GM18951 (cell line): ENCODE measurements around the gene CREB5.

ENCODE experiments used
- POLR2A ChIP-seq: IDR thresholded peaks from 4 replicates; pipeline ENCODE4 v1.6.1; 2011; ENCODE audit warnings: mild to moderate bottlenecking; ENCODE audit not compliant: insufficient read length, insufficient read depth; ENCODE audit errors: extremely low read depth
- in situ Hi-C: fragments of 300-500 bp; cut with MboI; formaldehyde crosslinking; loops from one replicate; pipeline ENCODE4 v1.12.0; 2022; ENCODE audit warnings: low sequenced_read_pairs, mixed read lengths, inconsistent platforms; ENCODE audit not compliant: unreplicated experiment

The CREB5 gene

DNA sequence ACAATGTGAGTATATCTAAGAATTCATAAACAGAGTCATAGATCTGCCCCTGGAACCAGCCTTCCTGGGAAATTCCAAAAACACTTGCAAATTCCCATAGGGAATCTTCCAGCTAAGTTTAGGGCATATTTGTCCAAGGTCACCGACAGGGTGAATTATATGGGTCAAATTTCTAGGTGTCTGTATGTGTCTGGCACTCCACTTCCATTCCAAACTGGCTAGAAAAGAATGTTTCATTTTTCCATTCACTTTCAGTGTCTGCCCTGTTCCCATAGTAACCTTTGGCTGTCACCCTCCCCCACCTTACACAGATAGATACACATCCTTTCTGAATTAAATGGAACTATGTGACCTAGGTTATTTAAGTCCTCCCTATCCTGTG, 230.9 kb downstream of the CREB5 start:
- in situ Hi-C loops, result no loop called here

DNA sequence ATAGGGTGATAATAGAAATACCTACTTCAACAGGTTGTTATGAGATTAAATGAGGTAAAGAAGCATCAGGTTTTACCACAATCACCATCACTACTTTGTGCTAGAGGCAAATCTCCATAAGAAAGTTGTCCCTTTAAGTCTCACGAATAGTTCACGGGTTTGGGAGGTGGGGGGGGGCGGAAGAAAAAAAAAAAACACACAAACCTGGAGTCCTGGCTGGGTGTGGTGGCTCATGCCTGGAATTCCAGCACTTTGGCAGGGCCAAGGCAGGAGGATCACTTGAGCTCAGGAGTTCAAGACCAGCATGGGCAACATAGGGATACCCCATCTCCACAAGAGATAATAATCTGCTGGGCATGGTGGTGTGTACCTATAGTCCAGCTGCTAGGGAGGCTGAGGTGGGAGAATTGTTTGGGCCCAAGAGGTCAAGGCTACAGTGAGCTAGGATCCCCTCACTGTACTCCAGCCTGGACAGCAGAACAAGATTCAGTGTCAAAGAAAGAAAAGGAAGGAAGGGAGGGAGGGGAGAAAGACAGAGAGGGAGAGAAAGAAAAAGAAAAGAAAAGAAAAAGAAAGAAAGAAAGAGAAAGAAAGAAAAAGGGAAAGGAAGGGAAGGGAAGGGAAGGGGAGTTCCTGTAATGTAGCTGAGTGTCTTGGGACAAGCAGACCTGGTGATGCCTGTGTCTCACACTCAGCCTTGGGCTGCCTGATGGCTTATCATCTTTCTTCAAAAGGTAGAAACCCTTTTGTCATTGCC, 231.4 kb downstream of the CREB5 start:
- TF ChIP-seq POLR2A, result no peak
- in situ Hi-C loops, result no loop called here

More for the DNA sequence above, 230.9 kb downstream of the CREB5 start:
- no peak for TF ChIP-seq POLR2A

DNA sequence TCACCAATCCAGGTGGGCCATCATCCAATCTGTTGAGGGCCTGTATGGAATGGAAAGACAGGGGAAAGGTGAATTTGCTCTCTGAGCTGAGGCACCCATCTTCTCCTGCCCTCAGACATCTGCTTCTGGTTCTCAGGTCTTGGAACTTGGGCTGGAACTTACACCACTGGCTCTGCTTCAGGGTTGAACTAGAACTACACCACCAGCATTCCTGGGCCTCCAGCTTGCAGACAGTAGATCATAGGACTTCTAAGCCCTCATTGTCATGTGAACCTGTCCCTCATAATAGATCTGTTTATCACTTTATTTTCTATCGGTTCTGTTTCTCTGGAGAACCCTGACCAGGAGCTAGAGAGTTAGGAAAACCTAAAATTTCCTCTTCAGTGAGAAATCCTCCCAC, 233.5 kb downstream of the CREB5 start:
- in situ Hi-C loops, result no loop called here
- no peak for TF ChIP-seq POLR2A

DNA sequence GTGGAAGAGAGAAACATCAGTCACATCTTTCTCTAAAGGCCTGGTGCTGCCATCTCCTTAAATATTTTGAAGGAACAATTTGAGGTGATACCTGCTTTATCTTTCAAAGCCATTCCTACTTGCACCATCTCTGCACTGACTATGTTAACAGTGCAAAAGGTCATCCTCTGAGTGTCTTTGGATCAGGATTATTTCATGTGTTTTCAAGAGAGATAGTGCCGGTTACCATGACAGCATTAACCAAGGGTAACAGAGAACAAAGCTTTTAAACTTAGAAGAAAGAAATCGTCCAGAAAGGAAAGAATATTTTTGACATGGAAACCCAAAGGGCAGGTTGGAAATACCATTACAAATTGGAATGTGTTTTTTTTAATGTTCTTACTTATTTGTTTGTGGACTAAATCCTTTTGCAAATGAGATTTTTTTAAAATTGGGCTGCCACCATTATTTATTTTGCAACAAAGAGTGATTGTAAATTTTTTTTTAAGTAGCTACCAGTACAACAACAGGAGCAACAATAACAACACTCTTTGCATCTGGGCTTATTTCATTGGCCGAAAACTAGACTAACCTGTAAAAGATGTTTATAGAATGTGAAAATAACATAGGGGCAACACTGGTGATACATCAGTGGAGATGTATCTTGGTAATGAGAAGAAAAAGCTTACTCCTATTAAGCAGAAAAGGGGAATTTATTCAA, 234.2 kb downstream of the CREB5 start:
- no peak for TF ChIP-seq POLR2A
- in situ Hi-C loops, result no loop called here

DNA sequence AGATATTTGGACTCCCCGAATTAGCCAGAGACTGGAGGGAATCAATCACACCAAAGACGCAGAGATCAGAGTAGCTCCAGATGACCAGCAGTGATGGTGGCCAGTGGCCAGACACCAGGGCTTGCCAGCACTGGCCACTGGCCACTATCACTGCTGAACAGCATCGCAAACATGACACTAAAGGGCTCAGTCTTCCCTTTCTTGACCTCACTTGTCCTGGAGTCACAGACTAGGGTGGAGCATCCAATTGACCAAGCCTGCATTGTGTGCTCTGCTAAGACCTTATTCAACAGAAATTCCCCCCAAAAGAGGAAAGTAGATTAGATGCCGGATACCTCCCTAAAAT, 234.7 kb downstream of the CREB5 start:
- TF ChIP-seq POLR2A, result no peak
- in situ Hi-C loops, result no loop called here

DNA sequence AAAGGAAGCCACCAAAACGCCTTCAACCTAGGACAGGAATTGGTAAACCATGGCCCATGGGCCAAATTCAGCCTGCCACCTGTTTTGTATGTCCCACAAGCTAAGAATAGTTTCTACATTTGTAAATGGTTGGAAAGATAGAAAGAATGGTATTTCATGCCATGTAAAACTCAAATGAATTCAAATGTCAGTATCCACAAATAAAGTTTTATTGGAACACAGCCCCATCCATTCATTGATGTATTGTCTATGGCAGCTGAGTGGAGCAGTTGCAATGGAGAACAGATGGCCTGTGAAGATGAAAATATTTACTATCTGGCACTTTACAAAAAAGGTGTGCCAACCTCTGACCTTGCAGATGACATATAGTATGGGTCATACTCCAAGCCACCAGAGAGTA, 236.9 kb downstream of the CREB5 start:
- in situ Hi-C loops, result no loop called here
- no peak for TF ChIP-seq POLR2A

DNA sequence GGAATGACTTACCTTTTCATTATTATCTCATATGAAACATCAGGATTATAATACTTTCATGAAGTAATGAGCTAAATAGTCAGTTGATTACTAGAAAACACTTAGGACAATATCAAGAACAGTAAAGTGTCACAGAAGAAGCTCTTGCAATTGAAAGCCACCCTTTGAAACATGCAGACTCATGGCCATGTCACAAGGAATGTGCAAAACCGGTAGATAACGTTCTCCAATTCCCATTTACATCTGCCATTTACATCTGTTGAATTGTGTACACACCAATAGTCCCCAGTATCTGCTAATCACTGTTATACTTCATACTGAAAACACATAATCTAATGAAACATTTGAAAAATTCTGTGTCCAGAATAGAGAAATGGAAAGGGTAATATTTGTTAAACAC, 237.5 kb downstream of the CREB5 start:
- TF ChIP-seq POLR2A, result no peak
- in situ Hi-C loops, result no loop called here

DNA sequence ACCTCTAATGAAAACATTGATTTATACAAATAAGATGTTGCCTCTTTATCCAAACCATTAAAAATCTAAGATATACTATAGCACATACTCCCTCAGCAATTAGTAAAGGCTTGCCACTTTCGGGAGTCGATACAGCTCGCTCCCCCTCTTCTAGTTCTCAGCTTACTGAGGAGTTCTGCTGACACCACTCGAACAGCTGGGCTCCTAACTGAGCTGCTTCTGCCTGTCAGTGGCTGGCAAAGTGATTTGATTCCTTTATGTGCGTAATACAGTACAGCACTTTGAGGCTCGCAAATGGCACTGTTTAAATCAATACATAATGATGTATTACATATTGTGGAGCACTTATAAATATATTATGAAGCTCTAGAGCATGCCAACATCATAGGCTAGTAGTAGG, 241.8 kb downstream of the CREB5 start:
- in situ Hi-C loops, result no loop called here

DNA sequence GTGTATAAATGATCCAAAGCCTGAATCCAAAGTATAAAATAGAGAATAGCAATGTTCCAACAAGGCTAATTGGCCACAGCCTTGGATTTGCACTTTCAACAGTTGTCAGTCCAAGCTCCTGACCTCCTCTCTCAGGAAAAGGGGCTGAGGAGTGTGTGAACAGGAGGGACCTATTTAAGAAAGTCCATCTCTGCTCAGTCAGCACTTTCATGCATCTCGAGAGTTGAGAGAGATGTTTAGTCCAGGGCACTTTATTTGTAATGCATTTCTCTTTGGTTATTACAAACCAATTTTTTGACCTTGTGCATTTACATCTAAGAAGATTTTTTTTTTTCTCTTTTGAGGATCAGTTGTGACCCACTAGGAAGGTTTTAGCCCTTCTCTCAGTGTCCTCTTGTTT, 244.2 kb downstream of the CREB5 start:
- no peak for TF ChIP-seq POLR2A
- in situ Hi-C loops, result no loop called here

More for the DNA sequence above, 241.8 kb downstream of the CREB5 start:
- TF ChIP-seq POLR2A, result no peak

DNA sequence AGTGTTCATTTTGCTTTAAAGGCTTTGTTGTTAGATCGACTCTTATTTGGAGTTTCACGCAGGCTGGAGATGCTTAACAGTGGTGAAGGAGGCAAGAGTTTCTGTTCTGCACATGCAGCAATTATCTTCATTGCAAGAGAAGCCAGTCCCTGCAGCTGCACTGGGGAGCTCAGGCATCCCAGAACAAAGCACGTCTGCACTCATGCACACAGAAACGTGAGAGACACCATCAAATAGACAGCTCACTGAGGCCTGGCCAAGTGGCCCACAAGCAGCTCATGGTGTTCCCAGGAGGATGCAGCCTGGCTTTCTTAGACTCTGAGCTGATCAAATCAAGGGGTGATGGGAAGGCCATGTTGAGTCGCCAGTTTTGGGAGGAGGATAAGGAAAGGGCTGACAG, 246.1 kb downstream of the CREB5 start:
- no peak for TF ChIP-seq POLR2A
- in situ Hi-C loops, result no loop called here

DNA sequence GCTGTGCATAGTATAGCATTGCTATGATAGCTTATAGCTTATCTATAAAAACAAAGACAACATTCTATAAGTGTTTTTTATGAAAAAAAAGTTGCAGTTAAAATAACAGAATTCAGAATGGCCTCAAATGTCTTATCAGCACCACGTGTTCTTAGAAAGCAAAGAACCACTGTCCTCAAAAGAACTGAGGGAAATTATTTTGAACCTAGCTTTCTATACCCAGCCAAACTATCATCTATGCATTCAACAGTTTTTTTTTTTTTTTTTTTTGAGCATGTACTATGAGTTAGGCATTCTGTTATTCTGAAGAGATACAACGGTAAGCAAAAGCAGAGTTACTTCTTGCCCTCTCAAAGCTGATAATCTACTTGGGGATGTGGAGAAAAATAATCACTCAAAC, 247.8 kb downstream of the CREB5 start:
- no peak for TF ChIP-seq POLR2A
- in situ Hi-C loops, result no loop called here

DNA sequence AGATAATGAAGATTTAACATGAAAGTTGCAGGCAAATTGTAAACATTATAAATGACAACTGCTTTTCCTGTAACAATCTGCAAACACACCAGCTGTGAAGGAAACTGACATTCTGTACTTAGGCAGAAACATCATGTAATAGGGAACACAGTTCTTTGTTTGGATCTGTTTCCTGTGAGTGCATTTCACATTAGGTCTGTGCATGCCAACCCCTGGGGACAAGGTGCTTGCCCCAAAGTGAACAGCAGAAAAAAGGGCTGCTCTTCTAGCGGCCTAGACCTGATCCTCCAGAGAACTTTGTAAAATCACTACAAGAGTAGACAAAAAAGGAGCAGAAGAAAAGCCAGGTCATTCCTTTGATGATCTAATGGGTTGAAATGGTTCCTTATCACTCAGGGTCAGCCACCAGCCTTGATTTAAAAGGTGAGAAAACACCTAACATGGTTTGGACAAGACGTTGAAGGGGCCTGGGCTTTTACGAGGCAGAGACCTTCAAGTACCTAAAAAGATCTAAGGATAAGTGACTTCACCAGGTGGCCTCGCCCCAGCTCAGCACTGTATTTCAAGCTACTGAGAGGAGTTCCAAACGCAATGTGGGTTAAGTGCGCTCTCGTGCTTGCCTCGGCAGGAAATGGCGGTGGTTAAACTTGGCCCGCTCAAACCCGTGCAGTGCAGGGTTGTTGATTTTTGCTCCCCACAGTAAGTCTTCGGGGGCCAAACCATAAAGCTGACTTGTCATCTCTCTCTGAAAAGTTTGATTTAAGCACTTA, 249.7 kb downstream of the CREB5 start:
- in situ Hi-C loops, result no loop called here
- no peak for TF ChIP-seq POLR2A

DNA sequence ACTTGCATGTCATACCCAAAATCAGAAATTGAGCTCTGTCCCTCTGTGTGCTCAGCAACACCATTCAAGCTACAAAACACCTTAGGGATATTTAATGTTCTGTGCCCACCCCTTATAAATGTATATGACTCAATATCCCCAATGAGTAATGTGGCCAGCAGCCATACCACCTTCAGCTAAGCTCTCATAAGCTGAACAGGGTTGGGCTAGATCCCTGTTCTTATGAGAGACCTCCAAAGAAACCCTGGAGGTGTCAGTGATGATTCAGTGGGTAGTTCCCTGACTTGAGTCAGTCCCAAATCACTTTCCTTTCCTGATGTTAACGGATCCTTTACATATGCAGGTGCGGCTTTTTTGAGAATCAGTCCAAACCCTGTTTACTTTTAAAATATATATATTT, 253.8 kb downstream of the CREB5 start:
- TF ChIP-seq POLR2A, result no peak
- in situ Hi-C loops, result no loop called here

DNA sequence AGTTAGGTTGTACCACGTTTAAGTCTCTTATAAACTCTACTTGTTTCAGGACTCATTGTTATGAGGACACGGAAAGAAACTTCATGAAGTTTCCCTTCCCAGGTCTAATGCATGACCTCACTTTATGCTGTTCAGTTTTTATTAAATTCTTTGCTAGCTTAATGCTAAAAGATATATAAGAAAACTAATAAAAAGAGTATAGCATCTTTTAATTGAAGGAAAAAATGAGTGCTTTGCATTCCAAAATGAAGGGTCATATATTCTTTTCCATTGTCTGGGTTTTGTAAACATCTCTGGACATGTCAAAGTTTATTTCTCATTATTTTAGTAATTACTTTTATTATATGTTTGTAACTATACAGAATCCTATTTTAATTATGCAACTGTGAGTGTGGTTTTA, 255.8 kb downstream of the CREB5 start:
- in situ Hi-C loops, result no loop called here
- TF ChIP-seq POLR2A, result no peak

DNA sequence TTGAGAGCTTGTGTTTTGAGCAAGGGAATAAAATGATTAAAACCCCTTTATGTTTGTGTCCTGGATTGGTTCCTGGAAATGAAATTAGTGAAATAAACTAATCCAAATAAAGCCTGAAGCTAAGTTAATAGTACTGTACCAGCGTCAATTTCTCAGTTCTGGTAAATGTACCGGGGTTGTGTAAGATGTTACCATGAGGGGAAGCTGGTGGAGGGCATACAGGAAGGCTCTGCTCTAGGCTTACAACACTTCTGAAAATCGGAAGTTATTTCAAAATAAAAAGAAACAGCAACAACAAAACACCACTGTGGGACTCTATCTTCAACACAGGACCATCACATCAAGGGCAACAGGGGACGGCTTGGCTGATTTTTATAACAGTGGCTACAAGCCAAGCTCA, 257.0 kb downstream of the CREB5 start:
- in situ Hi-C loops, result no loop called here
- no peak for TF ChIP-seq POLR2A
